Bronchial epithelial cell (primary cell): ENCODE results near the gene PPP6R3. TPM values are rescaled to one million over a fixed set of nuclear protein-coding genes. Genes with fewer than 3 reads are reported as not detected.
"Not testable (repeated sequence)": the region's sequence is repeated elsewhere in the genome, so short reads cannot be mapped to it uniquely, and the experiment has no call there.

Source experiments
- DNase-seq: peaks from one replicate; pipeline ENCODE4 v3.0.0-alpha.2; 2010; ENCODE audit warnings: low read depth
- FAIRE-seq: peaks from 2 replicates; lab custom pipeline; 2011; peaks lifted over from hg19 to GRCh38; lab: Jason Lieb, UNC
- H3K27me3 ChIP-seq: 2 replicates; pipeline ENCODE4 v1.5.1; 2011; ENCODE audit warnings: low read length; ENCODE audit not compliant: control insufficient read depth, insufficient read depth
- H3K36me3 ChIP-seq: 2 replicates; pipeline ENCODE4 v1.5.1; 2011; ENCODE audit warnings: low read length; ENCODE audit not compliant: control insufficient read depth, insufficient read depth
- H3K4me3 ChIP-seq: 2 replicates; pipeline ENCODE4 v1.5.1; 2011; ENCODE audit warnings: mild to moderate bottlenecking, low read depth, low read length, control low read depth
- total RNA-seq: library from RNA; depleted of rRNA; stranded (reverse); fragments of >200 nt; gene quantifications from 2 replicates; pipeline ENCODE4 v1.2.1, GENCODE V29; 2014
- TF ChIP-seq, protein P1 (sequence below): IDR thresholded peaks from 2 replicates; pipeline ENCODE4 v1.5.1; 2011; ENCODE audit warnings: mild to moderate bottlenecking, moderate library complexity, low read length, control low read depth, inconsistent platforms; ENCODE audit not compliant: insufficient read depth, severe bottlenecking

Gene PPP6R3
- total RNA-seq, 1 donor from 2014 or later: 93.5 TPM

GRCh38 chr11:68455485-68455884 lies 5.1 kb upstream of the PPP6R3 start:
- TF ChIP-seq, protein P1, sequence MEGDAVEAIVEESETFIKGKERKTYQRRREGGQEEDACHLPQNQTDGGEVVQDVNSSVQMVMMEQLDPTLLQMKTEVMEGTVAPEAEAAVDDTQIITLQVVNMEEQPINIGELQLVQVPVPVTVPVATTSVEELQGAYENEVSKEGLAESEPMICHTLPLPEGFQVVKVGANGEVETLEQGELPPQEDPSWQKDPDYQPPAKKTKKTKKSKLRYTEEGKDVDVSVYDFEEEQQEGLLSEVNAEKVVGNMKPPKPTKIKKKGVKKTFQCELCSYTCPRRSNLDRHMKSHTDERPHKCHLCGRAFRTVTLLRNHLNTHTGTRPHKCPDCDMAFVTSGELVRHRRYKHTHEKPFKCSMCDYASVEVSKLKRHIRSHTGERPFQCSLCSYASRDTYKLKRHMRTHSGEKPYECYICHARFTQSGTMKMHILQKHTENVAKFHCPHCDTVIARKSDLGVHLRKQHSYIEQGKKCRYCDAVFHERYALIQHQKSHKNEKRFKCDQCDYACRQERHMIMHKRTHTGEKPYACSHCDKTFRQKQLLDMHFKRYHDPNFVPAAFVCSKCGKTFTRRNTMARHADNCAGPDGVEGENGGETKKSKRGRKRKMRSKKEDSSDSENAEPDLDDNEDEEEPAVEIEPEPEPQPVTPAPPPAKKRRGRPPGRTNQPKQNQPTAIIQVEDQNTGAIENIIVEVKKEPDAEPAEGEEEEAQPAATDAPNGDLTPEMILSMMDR: no peak
- FAIRE-seq (no peak), DNase-seq (no peak)
- Histone ChIP-seq H3K36me3 (no peaks in the 10 kb centered on the region), H3K4me3 (no peak overlapping the region), H3K27me3 (no peaks in the 10 kb centered on the region)

DNA sequence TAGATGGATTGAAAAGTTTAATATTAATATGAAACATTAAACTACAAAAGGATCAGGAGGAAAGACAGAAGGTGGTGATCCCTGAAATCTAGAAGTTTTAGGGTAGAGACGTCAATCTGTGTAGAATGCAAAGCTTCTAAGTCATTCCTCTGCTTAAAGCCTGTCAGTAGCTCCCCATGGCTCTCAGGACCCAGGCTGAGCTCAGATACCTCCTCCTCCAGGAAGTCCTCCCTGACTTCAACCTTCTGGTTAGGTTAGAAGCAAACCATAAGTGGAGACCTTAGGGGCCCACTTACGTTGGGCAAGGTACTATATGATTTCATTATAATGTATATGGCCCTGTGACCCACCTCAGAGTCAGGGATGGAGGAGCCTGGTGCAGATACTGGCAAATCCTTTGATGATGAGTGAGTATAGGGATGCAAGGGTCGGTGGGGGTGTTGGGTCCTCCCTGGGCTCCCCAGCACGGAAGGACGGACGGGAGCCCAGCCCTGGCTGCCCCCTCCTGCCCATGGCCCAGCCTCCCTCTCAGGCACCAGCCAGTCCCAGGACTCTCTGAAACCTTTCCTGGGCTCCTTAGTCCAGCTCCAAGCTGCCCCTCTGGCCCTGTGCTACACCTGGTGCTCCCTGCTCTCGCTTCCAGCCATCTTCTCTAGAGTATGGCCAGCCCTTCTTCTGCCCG lies 3.2 kb upstream of the PPP6R3 start:
- DNase-seq (no peak), FAIRE-seq (no peak)
- H3K36me3 ChIP-seq: no peaks in the 10 kb centered on the region
- H3K27me3 ChIP-seq: no peaks in the 10 kb centered on the region
- TF ChIP-seq, protein P1: no peak
- H3K4me3 ChIP-seq: no peak overlapping the region

DNA sequence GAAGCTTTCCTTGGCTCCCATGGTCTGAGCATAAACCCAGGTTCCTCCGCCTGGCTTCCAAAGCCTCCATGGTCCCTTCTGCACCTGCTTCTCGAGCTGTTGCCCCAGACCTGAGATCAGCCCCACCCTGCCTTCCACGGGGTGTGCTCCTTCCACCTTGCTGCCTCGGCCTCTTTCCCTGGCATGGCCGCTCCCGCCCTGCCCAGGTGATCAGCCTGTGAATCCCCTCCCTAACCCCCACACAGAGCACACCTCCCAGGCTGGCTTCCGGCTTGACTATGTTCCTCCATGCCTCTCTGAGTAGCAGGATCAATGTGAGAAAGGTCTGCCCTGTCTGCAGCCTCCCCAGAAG lies 2.7 kb upstream of the PPP6R3 start:
- TF ChIP-seq, protein P1: no peak
- no peak for DNase-seq
- no peak for FAIRE-seq
- Histone ChIP-seq H3K4me3 (no peak overlapping the region), H3K36me3 (no peaks in the 10 kb centered on the region), H3K27me3 (no peaks in the 10 kb centered on the region)

DNA sequence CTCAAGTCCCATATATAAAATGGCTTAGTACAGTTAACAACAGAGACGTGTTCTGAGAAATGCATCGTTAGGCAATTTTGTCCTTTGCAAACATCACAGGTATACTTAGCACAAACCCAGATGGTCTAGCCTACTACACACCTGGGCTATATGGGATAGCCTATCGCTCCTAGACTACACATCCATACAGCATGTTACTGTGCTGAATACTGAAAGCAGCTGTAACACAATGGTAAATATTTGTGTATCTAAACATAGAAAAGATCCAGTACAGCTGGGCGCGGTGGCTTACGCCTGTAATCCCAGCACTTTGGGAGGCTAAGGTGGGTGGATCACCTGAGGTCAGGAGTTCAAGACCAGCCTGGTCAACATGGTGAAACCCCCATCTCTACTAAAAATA lies 2.2 kb upstream of the PPP6R3 start:
- not testable (repeated sequence) for H3K4me3 ChIP-seq, H3K27me3 ChIP-seq, H3K36me3 ChIP-seq, FAIRE-seq, DNase-seq

DNA sequence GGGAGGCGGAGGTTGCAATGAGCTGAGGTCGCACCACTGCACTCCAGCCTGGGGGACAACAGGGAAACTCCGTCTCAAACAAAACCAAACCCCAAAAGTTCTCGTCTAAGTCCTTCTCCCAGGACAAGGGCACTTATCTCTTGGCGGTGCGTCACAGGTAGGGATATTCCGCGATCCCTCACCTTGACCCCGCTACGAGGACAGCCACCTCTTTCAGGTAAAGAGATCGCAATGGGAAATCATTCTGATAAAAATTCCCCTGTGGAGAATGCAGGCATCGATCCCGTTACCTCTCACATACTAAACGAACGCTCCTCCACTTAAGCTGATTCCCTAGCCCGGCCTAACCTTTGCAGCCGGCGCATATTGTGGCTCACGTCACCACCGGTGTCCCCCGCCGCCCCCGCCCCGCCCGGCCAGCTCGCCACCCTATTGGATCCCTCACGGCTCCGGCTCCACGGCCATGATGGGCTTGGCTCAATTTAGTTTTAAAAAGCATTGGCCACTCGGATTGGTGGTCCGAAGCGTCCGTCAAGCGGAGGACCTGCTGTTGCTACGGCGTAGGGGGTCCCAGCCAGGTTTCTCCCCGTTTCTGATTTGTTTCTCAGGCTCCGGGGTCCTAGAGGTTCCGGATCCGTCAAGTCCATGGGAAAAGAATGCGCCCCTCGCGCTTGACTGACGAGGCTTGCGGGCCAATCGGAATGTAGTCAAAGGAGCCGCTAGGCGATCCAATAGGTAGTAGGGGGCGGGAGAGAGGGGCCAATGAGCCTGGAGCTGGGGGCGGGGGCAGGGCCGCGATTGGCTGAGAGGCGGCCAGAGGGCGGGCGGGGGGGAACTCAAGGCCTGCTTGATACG lies 439 bp upstream of the PPP6R3 start:
- FAIRE-seq: no peak
- Histone ChIP-seq H3K36me3 (peaks cover 2% of the 10 kb centered on the region), H3K27me3 (no peaks in the 10 kb centered on the region), H3K4me3 (peak overlapping the region; percentile 72)
- peak; percentile 91 for DNase-seq
- TF ChIP-seq, protein P1: no peak

DNA sequence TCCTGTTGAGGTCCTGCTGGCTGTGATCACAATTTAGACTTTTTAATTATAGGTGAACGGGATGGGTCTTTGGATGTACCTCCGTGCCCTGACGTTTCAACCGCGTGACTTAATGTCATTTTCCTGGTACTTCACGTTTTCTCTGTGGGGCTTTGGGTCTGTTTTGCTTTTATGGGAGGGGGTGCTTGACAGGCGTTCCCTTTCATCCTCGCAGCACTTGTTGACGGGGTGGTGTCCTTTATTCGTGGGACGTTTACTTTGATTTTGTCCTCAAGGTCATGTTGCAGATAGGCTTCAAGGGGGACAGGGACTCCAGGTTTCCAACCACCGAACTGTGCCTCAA lies 994 bp downstream of the PPP6R3 start:
- H3K36me3 ChIP-seq: peaks cover 2% of the 10 kb centered on the region
- FAIRE-seq (no peak), DNase-seq (no peak)
- H3K4me3 ChIP-seq: peak overlapping the region; percentile 72
- TF ChIP-seq, protein P1: no peak
- no peaks in the 10 kb centered on the region for H3K27me3 ChIP-seq
